ENCODE results near the gene ANTXR2. TPM values are rescaled to one million over a fixed set of nuclear protein-coding genes. Genes with fewer than 3 reads are reported as not detected.

The ANTXR2 gene
- total RNA-seq, 1 donor from 2014 or later = 28.3 TPM

- no peak overlapping the region for H3K4me3 Mint-ChIP-seq
- no peaks in the 10 kb centered on the region for H3K36me3 ChIP-seq
- H3K36me3 Mint-ChIP-seq = no peaks in the 10 kb centered on the region
- no peak overlapping the region for H3K4me2 ChIP-seq
- H3K9me3 Mint-ChIP-seq = peaks cover 3% of the 10 kb centered on the region
- H3K9me3 ChIP-seq (ENCODE audit: low read depth) = peaks cover 8% of the 10 kb centered on the region
- no peak overlapping the region for H3K9ac ChIP-seq
- H3K4me1 Mint-ChIP-seq = no peaks in the 10 kb centered on the region
- H3K27ac ChIP-seq = no peak overlapping the region
- H3K27me3 Mint-ChIP-seq (ENCODE audit: insufficient read depth, low read depth) = no peaks in the 10 kb centered on the region
- no peak overlapping the region for H3K4me3 ChIP-seq
- H2AFZ ChIP-seq (replicated peaks) = no peak overlapping the region
- no peaks in the 10 kb centered on the region for H4K20me1 ChIP-seq (ENCODE audit: low read depth)
- H3K4me1 ChIP-seq = no peaks in the 10 kb centered on the region
- no peaks in the 10 kb centered on the region for H3K27me3 ChIP-seq
- no peak overlapping the region for H3K27ac Mint-ChIP-seq
- H3F3A ChIP-seq (ENCODE audit: low read depth) = no peaks in the 10 kb centered on the region
- no peaks in the 10 kb centered on the region for H3K79me2 ChIP-seq (ENCODE audit: low read depth)
- no peak for TF ChIP-seq EZH2phosphoT487 (IDR thresholded peaks at IDR 0.05)
- no peak for TF ChIP-seq CTCF (IDR thresholded peaks at IDR 0.05)
- no peak for TF ChIP-seq EZH2 (IDR thresholded peaks at IDR 0.05)
- DNase-seq (ENCODE audit: low spot score) = no peak
Observed at GRCh38 chr4:80111276-80111675, 38.2 kb upstream of the ANTXR2 start.

GRCh38 chr4:80107374-80107773, 34.3 kb upstream of the ANTXR2 start:
- H3K9ac ChIP-seq = no peak overlapping the region
- H3K9me3 ChIP-seq (ENCODE audit: low read depth) = peaks cover 8% of the 10 kb centered on the region
- H3K4me3 ChIP-seq = no peak overlapping the region
- H3K36me3 ChIP-seq = no peaks in the 10 kb centered on the region
- TF ChIP-seq EZH2phosphoT487 (IDR thresholded peaks at IDR 0.05) = no peak
- no peak for TF ChIP-seq CTCF (IDR thresholded peaks at IDR 0.05)
- no peak for TF ChIP-seq EZH2 (IDR thresholded peaks at IDR 0.05)
- H4K20me1 ChIP-seq (ENCODE audit: low read depth) = no peaks in the 10 kb centered on the region
- H3K4me2 ChIP-seq = no peak overlapping the region
- H2AFZ ChIP-seq (replicated peaks) = no peak overlapping the region
- H3F3A ChIP-seq (ENCODE audit: low read depth) = no peaks in the 10 kb centered on the region
- no peaks in the 10 kb centered on the region for H3K27me3 ChIP-seq
- H3K79me2 ChIP-seq (ENCODE audit: low read depth) = no peaks in the 10 kb centered on the region
- no peak for DNase-seq (ENCODE audit: low spot score)
- Mint-ChIP-seq H3K27me3 (ENCODE audit: insufficient read depth, low read depth) (no peaks in the 10 kb centered on the region), H3K4me3 (no peak overlapping the region), H3K36me3 (no peaks in the 10 kb centered on the region), H3K9me3 (peaks cover 3% of the 10 kb centered on the region), H3K27ac (no peak overlapping the region), H3K4me1 (no peaks in the 10 kb centered on the region)
- no peaks in the 10 kb centered on the region for H3K4me1 ChIP-seq
- H3K27ac ChIP-seq = no peak overlapping the region

GRCh38 chr4:80104927-80105326, 31.9 kb upstream of the ANTXR2 start:
- H3K36me3 ChIP-seq = no peaks in the 10 kb centered on the region
- no peaks in the 10 kb centered on the region for H3F3A ChIP-seq (ENCODE audit: low read depth)
- Mint-ChIP-seq H3K4me3 (no peak overlapping the region), H3K27me3 (ENCODE audit: insufficient read depth, low read depth) (no peaks in the 10 kb centered on the region), H3K4me1 (no peaks in the 10 kb centered on the region), H3K36me3 (no peaks in the 10 kb centered on the region), H3K27ac (no peak overlapping the region), H3K9me3 (peaks cover 3% of the 10 kb centered on the region)
- DNase-seq (ENCODE audit: low spot score) = no peak
- H3K27ac ChIP-seq = no peak overlapping the region
- no peak overlapping the region for H2AFZ ChIP-seq (replicated peaks)
- H3K9me3 ChIP-seq (ENCODE audit: low read depth) = peaks cover 8% of the 10 kb centered on the region
- no peak overlapping the region for H3K4me2 ChIP-seq
- H3K4me1 ChIP-seq = no peaks in the 10 kb centered on the region
- no peaks in the 10 kb centered on the region for H3K79me2 ChIP-seq (ENCODE audit: low read depth)
- H3K27me3 ChIP-seq = no peaks in the 10 kb centered on the region
- H3K9ac ChIP-seq = no peak overlapping the region
- TF ChIP-seq EZH2 (IDR thresholded peaks at IDR 0.05) (no peak), EZH2phosphoT487 (IDR thresholded peaks at IDR 0.05) (no peak), CTCF (IDR thresholded peaks at IDR 0.05) (no peak)
- no peaks in the 10 kb centered on the region for H4K20me1 ChIP-seq (ENCODE audit: low read depth)
- H3K4me3 ChIP-seq = no peak overlapping the region

Data from neural progenitor cell (in vitro differentiated cells).